Measurements from ENCODE around the gene SAP30BP.

The SAP30BP gene

DNA sequence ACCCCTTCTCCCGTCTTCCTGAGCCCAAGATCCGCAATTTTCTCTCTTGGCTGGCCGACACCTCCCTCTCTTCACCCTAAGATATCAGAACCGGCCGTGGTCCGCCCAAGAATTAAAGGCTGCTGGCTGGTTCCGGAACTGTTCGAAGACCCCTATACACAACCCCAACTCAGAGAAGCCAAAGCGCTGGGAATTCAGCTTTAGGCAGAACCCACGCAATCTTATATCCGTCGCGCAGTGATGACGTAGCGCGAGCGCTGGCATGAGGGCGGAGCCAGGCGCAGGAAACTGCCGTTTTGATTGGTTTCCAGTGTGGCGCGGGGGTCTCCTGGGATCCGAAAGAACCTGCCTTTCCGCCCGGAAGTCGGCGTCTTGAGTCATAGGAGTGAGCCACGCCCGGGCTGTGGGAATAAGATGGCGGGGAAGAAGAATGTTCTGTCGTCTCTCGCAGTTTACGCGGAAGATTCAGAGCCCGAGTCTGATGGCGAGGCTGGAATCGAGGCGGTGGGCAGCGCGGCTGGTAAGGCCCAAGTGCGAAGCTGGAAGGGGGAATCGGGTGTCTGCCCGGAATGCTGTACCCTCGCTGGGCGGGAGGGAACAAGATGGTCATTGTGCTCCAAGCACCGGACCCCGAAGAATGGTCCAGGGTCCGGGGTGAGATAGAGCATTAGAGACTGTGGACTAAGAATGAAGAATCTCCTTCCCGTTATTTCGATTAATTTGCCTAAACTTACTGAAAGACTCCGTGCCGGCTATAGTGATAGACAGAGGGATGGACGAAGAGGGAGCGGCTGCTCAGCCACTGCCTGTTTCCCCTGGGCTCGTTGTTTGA, at the start of gene SAP30BP, which contains the start of gene RECQL5:
SAP30BP (plus strand) TSS at position 380 of the 832 bp plus-strand sequence; CDS start at position 415, 35 bp downstream.
RECQL5 (minus strand) TSS at position 196 of the 832 bp plus-strand sequence. CDS start 597 bp downstream, outside the sequence.
- peak; percentile 96 for DNase-seq

DNA sequence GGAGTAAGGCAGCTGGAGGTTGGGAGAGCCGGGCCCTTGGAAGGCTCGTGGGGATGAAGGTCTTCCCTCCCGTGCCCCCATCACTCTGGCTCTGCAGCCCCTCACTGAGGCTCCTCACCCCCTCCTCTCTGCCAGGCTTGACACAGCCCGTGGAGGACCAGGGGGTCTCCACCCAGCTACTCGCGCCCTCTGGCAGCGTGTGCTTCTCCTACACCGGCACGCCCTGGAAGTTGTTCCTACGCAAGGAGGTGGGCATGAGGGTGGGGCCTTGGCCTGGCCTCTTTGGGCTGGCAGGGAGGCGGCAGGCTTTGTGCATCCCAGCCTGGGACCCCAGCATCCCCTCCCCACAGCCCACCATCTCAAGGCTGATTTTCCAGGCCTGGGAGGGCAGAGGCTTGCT, 49.5 kb upstream of the SAP30BP start:
- no peak for DNase-seq

DNA sequence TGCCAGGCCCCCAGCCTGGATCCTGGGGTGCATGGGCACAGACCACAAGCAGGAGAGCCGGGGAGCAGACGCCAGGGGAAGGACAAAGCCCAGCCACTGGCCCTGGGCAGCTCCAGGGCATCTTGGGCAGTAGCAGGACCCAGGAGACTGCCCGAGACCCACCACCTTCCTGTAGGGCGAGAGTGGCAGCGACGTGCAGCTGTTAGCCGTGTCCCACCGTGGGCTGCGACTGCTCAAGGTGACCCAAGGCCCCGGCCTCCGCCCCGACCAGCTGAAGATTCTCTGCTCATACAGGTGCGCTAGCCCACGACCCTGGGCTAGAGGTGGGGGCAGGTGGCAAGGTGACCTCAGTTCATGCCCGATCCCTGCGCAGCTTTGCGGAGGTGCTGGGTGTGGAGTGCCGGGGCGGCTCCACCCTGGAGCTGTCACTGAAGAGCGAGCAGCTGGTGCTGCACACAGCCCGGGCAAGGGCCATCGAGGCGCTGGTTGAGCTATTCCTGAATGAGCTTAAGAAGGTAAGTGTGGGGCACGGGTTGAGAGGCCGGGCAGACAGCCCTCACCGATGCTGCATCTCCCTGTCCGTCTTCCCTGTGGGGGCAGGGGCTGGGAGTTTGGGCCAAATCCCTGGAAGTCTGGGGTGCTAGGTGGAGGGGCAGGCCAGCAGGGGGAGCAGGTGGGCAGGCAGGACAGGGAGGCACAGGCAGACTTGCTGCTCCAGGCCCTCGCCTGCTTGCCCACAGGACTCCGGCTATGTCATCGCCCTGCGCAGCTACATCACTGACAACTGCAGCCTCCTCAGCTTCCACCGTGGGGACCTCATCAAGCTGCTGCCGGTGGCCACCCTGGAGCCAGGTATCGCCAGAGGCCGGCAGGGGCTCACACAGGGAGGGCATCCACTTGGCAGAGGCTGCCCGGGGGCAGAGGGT, 47.4 kb upstream of the SAP30BP start:
- DNase-seq: no peak

DNA sequence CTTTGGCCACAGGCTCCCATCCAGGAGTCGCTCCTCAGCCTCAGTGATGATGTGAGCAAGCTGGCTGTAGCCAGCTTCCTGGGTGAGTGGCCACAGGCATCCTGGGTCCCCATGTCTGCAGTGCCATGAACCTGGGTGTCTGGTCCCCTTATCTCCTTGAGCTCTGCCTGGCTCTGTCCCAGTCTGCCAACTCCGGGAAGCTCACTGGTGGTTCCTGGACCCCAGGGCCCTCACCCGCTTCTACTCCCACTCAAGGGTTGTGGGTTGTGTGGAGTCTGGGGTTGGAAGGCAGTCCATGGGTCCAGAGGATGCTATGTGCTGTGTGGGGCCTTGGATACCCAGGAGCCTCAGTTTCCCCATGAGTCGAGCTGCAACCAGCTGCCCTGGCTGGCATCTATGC, 45.6 kb upstream of the SAP30BP start:
- DNase-seq: no peak

DNA sequence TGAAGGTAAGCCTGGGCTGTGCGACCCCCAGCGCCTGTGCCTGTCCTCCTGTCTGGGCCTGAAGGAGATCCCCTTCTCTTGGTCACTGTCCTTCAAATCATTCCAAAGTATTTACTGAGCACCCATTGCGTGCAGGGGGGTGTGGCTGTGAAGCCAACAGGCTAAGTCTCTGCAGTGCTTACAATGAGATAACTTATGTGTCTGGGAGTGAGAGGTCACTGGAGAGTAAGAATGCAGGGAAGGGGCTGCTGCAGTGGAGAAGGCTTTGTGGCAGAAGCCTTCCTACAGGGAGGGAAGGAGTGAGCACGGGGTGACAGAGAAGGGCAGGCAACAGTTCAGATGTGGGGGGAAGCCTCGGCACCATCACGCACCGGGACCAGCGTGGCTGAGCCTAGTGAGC, 45.1 kb upstream of the SAP30BP start:
- no peak for DNase-seq

DNA sequence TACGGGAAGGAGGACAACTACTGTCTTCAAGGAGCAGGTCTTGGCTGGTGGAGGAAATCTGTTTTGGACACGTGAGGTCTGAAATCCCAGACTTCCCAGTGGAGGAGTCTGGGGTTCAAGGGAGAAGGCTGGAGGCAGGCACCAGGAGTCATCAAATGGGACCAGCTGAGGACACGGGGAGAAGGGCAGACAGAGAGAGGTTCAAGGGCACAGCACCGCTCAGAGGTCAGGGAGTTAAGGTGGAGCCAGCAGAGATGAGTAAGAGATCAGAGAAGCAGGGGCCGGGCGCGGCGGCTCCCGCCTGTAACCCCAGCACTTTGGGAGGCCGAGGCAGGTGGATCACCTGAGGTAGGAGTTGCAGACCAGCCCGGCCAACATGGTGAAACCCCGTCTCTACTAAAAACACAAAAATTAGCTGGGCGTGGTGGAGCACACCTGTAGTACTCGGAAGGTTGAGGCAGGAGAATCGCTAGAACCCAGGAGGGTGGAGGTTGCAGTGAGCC, 44.3 kb upstream of the SAP30BP start:
- no peak for DNase-seq

DNA sequence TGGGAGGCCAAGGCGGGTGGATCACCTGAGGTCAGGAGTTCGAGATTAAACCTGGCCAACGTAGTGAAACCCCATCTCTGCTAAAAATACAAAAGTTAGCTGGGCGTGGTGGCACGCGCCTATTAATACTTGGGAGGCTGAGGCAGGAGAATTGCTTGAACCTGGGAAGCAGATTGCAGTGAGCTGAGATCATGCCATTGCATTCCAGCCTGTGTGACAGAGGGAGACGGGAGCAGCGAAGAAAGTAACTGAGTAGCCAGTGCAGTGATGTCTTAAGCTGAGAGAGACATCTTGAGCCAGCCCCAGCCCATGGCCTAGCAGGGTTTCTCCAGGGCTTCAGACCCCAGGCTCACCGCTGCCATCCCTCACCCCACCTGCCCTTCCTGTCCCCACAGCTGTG, 43.8 kb upstream of the SAP30BP start:
- DNase-seq: no peak

DNA sequence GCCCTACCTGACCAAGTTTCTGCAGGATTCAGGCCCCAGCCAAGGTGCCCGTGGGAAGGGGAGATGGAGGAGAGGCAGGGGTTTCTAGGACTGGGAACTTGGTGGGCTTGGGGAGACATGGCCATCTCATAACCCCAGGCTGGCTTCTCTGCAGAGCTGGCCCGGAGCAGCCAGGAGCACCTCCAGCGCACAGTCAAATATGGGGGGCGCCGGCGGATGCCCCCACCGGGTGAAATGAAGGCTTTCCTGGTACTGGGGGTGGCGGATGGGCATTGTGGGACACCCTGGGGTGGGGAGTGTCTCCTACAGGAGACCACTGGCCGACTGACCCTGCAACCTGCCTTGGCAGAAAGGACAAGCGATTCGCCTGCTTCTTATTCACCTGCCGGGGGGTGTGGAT, 43.1 kb upstream of the SAP30BP start:
- DNase-seq: no peak

DNA sequence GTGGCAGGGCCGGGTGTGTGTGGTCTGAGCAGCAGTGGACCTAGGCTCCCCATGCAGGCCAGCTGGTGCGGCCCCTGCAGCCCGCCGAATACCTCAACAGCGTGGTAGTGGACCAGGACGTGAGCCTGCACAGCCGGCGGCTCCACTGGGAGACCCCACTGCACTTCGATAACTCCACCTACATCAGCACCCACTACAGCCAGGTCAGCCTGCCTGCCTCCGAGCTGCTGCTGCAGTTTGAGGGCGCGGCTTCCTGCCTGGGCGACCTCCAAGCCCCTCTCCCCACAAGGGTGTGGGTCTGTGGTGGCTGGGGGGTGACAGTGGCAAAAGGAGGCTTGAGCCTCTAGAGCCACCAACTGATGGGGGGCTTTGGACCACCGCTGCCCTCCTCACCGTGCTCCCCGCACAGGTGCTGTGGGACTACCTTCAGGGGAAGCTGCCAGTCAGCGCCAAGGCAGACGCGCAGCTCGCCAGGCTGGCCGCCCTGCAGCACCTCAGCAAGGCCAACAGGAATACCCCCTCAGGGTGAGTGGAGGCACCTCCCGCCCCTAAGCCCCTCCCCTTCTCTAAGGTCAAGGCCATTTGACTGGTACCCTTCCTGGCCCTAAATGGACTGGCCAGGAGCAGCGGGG, 42.3 kb upstream of the SAP30BP start:
- no peak for DNase-seq

DNA sequence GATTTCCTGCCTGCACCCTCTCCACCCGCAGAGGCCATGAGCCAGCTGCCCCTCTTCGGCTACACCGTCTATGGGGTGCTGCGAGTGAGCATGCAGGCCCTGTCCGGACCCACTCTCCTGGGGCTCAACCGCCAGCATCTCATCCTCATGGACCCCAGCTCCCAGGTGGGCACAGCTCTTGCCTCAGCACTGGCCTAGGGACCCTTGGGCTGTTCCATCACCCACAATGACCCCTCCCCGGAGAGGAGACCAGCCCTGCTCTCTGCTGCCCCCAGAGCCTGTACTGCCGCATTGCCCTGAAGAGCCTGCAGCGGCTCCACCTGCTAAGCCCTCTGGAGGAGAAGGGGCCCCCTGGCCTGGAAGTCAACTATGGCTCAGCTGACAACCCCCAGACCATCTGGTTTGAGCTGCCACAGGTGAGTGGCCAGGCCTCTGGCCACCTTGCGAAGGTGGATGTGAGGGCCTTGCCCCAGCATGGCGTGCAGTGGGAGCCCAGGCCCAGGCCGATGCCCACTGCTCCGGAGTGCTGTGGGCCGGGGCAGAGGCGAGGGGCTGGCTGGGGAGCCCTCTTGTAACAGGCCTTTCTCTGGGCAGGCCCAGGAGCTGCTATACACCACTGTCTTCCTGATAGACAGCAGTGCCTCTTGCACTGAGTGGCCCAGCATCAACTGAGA, 41.2 kb upstream of the SAP30BP start:
- no peak for DNase-seq

DNA sequence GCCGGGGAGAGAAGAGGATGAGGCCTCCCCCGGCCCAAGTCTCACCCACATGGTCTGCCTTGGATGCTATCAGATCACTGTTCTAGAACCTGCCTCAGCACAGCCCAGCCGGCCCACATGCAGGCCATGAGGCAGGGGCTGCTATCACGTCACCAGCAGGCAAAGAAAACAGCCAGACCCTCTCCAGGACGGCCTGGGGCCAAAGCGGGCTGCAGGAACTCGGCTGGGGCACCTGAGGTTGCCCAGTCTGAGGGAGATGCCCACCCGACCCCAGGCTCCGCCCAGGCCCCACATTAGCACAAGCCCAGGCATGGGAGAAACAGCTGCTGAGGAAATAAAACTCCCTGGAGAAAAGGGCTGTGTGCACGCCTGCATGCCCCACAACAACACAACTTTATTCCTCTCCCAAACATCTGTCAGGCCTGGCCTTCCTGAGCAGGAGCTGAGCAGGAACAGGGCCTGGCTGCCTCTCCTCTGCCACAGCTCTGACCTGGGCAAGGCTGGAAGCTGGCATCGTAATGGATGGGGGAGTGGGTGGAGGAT, 40.6 kb upstream of the SAP30BP start:
- DNase-seq: peak; percentile 6

DNA sequence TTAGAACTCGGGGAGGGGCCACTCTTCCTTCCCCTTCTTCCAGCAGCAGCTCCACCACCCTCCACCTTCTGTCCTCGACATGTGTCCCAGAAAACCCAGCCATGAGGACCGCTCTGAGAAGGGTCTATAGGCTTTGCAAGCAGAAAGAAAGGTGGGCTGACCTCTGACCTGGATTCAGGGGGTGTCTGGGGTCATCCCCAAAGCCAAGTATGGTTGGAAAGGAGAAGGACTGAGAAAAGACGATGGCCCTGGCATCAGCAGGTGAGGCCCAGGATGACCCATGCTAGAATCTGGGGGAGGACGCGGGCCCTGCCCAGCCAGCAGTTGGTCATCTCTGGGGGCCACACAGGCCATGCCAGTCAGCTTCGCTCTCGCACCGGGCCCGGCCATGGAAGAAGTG, 40.0 kb upstream of the SAP30BP start:
- DNase-seq: no peak

DNA sequence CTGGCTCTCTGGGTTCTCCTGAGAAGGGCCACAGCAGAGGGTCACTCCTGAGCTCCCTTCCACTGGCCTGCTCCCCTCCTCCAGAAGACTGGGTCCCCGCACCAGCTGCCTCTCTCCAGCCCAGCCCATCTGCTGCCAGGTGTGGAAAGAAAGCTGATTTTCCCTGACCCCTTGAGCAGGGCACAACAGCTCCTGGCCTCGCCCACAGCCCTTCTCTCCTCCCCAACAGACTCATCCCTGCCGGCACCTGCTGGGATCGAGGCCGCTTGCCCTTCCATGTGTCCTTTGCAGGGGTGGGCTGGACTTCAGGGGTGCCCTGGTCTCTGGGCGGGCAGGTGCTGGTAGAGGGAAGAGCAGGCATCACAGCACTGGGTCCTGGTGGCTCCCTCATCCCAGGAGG, 38.7 kb upstream of the SAP30BP start:
- DNase-seq: no peak

DNA sequence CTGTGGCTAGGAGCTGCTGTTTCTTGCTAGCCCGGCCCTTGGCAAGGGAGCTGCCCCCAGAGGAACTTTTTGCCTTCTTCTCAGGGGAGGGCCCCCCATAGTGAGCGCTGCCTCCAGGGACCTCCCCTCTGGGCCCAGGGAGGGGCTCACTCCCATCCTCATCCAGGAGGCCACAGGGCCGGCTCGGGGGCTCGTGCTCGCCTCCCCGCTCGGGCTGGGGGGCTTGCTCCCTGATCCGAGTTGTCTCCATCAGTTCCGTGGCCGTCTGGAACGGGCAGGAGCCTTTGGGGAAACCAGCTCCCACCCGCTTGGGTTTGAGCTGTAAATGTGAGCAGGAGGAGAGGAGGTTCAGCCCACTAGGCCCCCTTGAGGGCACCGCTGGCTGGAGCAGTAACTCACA, 38.0 kb upstream of the SAP30BP start:
- no peak for DNase-seq

DNA sequence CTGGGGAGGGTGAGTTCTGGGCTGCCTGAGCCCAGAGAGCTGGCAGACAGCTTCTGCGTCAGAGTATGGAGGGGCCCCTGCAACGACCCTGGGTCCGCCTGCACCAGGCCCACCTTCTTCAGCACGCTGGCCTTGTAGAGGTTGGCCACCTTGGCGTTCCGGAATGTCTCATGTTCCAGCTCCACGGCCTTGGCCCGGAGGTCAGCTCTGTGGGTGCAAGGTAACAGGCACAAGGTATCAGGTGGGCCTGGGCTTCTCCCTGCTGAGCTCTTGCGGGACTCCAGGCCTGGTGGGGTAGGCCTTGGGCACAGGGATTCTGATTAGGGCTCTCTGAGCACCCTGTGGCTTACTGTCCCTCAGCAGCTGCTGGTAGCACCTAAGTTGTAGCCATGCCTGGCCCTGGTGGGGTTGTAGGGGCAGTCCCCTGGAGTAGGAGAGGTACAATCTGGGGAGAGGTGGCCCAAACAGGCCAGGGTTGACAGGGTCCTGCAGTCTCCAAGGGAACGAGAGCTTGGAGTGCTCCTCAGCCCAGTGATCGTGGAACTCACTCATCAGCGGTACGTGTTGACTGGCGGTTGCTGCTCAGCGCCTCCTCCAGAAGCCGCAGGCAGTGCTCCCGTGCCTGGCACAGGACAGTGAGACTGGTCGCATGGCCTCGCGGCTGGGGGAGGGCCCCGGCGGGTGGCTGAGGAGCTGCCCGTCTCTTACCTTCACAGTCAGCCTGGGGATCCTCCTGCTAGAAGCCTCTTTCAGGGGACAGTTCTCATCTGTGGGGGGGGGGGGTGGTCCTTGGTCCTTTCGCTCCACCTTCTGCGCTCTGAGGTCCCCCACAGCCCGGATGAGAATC, 36.8 kb upstream of the SAP30BP start:
- no peak for DNase-seq

DNA sequence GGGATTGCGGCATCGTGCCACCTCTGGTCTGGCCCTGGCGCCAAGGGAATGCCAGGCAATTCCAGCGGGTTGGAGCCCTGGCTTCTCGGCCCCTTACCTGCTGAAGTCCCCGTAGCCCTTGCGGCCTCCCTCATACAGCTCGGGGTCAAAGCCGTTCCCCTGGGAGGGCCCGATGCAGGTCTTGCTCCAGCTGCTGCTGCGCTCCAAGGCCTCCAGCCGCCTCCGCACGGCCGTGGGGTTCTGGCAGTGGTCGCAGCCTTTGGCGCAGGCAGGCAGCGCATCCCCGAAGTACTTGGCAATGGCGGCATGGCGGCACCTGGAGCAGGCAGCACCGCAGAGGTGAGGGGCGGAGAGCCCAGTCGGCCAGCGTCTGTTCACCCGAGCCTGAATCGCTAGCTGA, 35.8 kb upstream of the SAP30BP start:
- DNase-seq: no peak

DNA sequence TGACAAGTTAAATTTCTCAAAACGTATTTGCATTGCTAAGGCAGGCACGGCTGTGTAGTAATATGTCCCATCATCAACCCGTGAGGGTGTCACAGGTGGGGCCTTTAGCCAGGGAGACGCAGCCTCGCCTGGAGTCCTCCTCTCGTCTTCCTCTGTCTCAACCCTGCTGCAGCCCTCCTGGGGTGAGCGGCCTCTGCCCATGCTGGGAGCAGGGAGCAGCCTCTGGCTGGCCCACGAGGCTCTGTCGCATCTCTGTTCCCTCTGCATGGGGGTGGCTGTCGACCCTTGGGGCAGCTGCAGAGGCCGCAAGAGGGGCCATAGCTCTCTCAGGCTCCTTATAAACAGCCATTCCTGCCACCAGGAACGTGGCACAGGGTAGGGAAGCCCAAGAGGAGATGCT, 34.7 kb upstream of the SAP30BP start:
- DNase-seq: no peak

DNA sequence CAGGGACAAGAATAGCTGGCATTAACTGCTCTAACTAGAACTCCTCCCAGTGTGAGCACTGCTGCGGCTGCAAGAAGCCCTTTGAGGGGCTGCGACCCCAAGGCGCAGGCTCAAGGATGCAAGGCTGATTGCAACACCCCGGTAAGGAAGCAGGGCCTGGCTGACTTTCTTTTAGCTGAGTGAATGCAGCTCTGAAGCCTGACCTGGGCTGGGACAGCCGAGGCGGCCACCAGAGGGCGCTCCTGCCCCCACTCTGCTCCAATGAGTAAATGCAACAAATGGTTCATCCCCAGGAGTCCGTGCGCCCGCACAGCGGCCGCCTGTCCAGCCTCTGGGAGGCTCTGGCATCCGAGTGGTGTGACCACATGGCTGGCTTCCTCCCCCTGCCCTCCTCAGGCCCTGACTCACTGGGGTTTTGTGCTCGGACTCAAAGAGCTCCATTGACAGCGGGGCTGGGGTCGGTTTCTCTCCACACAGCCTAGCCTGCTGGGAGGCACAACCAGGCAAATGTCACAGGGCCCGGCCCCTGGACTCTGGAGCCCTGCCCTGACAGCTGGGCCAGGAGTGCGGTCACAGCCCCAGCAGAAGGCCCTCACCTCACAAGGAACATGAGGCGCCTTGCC, 34.2 kb upstream of the SAP30BP start, which contains the start of gene SMIM5:
SMIM5 (plus strand) TSS at position 572 of the 623 bp plus-strand sequence. CDS start 6,768 bp downstream, outside the sequence.
- DNase-seq: peak; percentile 13

DNA sequence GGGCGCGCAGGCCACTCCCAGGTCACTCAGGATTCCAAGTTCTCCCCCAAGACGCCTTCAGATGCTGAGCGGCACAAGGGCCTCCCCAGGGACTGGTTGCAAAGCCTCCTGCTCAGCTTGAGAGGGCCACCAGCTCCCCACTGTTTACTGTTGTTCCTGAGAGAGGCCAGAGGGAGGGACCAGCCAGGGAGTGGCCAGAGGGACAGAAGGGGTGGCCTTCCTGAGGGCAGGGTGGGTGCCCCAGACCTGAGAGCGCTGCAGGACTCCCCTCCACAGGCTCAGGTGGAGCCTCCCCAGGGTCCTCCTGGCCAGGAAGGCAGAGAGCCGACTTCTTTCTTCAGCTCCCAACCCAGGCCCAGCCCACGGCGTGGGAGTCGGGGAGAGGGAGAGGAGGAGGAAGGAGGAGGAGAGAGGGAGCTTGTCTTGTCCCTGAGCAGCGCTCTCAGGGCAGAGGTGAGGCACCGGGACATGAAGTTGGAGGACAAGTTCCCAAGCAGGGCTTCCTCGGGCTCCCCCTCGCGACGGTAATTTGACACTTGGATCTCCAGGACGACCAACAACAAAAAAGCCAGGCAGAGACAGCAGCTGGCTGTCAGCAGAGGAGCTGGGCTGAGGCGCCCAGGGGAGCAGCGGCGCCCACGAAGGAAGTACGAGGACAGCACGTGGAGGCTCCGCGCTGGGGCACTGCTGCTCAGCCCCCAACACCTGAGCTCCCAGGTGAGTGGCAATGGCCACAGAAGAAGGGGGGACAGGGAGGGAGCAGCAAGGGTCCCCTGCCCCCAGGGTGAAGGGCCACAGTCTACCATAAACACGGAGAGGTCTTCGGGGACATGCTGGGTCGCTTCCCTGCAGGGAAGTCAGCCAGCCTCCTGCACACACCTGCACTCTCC, 33.4 kb upstream of the SAP30BP start:
- DNase-seq: peak; percentile 79

DNA sequence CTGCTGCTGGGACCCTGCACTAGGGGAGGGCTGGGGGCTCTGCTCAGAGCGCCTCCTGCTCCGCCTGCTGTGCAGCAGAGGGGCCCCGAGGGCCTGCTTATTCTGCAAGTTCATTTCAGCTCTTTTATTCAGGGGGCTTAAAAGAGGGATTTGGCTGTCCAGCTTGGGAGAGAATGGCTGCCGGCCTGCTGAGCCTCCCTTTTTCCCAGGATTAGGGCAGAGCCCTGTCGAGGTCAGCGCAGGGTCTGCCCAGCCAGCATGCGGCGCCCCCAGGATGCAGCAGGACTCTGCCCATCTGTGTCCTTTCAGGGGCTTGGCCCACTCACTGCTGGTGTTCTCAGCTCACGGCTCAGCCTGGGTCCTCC, 32.8 kb upstream of the SAP30BP start:
- DNase-seq: no peak
